HG03469 (cell line): ENCODE results near the gene TMEM63A.
"Not testable (repeated sequence)": the region's sequence is repeated elsewhere in the genome, so short reads cannot be mapped to it uniquely, and the experiment has no call there.

ENCODE experiments used
- ATAC-seq: cut with Tn5 transposase; IDR thresholded peaks from one replicate; pipeline ENCODE4 v1.9.1; 2021; ENCODE audit warnings: mild to moderate bottlenecking, moderate library complexity, moderate number of reproducible peaks; ENCODE audit not compliant: unreplicated experiment

TMEM63A gene

DNA sequence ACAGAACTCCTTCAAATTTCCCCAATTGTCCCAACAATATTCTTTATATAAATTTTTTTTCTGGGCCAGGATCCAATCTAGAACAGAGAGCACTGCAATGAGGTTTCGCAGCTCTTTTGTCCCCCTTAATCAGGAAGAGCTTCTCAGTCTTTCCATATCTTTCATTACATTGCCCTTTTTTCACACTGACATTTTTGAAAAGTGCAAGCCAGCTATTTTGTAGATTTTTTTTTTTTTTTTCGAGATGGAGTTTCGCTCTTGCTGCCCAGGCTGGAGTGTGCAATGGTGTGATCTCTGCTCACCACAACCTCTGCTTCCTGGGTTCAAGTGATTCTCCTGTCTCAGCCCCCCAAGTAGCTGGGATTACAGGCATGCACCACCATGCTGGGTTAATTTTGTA, 75.4 kb downstream of the TMEM63A start:
- ATAC-seq: not testable (repeated sequence)

DNA sequence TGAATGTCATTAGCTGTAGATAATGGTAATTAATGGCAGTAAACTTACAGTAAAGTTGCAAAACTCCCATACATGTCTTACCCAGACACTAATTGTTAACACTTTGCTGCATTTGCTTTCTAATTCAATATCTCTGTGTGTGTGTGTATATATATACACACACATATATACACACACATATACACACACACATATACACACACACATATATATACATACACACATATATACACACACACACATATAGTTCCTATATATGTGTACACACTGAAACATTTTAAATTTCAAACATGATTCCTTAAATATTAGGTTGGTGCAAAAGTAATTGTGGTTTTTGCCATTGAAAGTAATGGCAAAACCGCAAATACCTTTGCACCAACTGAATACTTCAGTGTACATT, 75.9 kb downstream of the TMEM63A start:
- ATAC-seq: no peak

DNA sequence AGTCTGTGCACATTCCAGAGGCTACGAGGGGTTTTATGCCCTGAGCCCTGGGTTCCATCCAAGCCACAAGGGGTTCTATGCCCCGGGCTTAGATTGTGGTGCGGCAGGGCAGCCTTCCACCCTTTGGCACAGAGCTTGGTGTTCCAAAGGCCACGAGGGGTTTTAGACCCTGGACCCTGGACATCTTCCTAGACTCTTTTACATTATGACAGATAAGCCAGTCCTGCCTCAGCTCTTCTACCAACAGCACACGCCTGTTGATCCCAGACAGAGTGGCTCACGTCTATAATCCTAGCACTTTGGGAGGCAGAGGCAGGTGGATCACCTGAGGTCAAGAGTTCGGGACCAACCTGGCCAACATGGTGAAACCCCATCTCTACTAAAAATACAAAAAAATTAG, 81.0 kb downstream of the TMEM63A start:
- ATAC-seq: not testable (repeated sequence)

DNA sequence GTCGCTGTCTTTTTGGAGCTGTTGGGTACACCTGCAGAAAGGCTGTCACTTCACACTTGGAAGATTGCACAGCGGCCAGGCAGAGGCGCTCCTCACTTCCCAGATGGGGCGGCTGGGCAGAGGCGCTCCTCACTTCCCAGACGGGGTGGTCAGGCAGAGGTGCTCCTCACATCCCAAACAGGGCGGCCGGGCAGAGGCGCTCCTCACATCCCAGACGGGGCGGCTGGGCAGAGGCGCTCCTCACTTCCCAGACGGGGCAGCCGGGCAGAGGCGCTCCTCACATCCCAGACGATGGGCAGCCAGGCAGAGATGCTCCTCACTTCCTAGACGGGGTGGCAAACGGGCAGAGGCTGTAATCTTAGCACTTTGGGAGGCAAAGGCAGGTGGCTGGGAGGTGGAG, 86.1 kb downstream of the TMEM63A start:
- not testable (repeated sequence) for ATAC-seq
